G401.6 (cell line): ENCODE results near the gene PIGQ.

ENCODE experiments used
- FAIRE-seq: peaks from 2 replicates; lab custom pipeline; 2012; peaks lifted over from hg19 to GRCh38; lab: Jason Lieb, UNC

PIGQ gene

GRCh38 chr16:534856-535445, 34.8 kb upstream of the PIGQ start:
- FAIRE-seq, result no peak

GRCh38 chr16:535446-536405, 34.0 kb upstream of the PIGQ start:
- no peak for FAIRE-seq

- FAIRE-seq, result no peak
Observed at GRCh38 chr16:536746-537145, 33.0 kb upstream of the PIGQ start.

- no peak for FAIRE-seq
Observed at GRCh38 chr16:537415-538335, 32.1 kb upstream of the PIGQ start.

GRCh38 chr16:539901-540530, 29.8 kb upstream of the PIGQ start:
- no peak for FAIRE-seq

- FAIRE-seq, result no peak
Observed at GRCh38 chr16:540645-541340, 29.0 kb upstream of the PIGQ start.

- no peak for FAIRE-seq
Observed at GRCh38 chr16:543301-544164, 26.2 kb upstream of the PIGQ start.

- no peak for FAIRE-seq
Observed at GRCh38 chr16:544517-544916, 25.3 kb upstream of the PIGQ start.

- no peak for FAIRE-seq
Observed at GRCh38 chr16:546909-547770, 22.6 kb upstream of the PIGQ start.

- no peak for FAIRE-seq
Observed at GRCh38 chr16:548586-548985, 21.2 kb upstream of the PIGQ start.

GRCh38 chr16:549544-550263, 20.1 kb upstream of the PIGQ start:
- FAIRE-seq, result no peak

- FAIRE-seq, result no peak
Observed at GRCh38 chr16:551210-551609, 18.6 kb upstream of the PIGQ start.

- FAIRE-seq, result no peak
Observed at GRCh38 chr16:552171-552570, 17.6 kb upstream of the PIGQ start.

GRCh38 chr16:553601-554296, 16.0 kb upstream of the PIGQ start:
- no peak for FAIRE-seq

- FAIRE-seq, result no peak
Observed at GRCh38 chr16:554297-554621, 15.5 kb upstream of the PIGQ start.

GRCh38 chr16:554640-555365, 15.0 kb upstream of the PIGQ start:
- FAIRE-seq, result no peak
